ENCODE results near the gene GRIA2.

The GRIA2 gene

DNA sequence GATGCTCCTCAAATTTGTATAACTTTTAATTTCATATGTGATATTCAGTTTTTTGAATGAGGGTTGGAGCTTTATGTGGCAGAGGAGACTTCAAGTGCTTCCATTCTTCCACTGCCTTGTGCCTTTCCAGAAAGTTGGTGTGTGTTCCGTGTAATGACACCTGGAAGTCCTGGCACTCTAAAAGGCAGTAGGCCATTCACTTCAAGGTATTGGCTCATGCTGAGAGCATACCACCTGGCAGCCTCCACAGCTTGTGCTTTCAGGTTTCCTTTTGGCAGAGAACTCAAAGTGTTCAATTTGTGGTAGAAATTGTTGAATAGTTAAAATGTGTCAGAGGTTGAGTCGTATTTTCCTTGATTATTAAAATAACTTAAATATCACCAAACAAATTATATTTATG, 49.6 kb downstream of the GRIA2 start:
- DNase-seq = no peak

DNA sequence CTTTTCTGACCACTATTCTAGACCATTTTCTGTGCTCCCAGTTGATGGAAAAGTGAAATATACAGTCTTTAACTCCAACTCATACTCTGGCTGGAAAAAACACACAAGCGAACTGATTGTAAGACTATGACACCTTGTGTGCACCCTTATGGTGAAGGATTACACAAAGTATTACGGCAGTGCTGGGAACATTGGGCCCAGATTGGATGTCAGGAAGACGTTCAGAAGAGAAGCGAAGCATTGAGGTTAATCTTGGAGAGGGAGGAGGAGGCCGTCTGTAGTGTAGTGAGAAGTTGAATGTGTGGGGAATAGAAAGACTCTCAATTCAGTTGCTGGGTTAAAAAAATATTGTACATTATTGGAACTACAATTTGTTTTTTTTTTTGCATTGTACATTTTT, 50.0 kb downstream of the GRIA2 start:
- no peak for DNase-seq

DNA sequence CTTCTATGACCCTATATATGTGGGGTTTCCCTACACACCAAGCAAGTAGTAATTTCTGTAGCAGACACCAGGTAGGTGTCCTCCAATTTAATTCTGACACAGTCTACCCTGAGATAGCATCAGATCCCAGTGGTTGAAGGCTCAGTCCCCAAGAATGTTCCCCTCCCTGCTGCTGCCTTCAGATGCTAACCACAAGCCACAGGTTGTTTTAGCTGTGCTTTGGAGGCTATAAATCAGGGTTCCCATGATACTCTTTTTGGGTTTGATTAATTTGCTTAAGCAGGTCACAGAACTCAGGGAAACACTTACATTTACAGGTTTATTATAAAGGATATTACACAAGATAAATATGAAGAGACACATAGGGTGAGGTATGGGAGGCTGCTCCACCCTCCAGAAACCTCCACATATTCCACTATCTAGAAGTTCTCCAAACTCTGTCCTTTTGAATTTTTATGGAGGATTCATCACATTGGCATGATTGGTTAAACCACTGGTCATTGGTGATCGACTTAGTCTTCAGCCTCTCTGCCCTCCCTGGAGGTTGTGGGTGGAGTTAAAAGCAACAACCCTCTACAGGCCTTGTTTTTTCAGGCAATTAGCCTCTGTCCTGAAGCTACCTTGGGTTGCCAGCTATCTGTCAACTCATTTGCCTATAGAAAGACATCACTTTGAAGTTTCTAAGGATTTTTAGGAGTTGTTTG, 50.8 kb downstream of the GRIA2 start:
- DNase-seq = no peak

DNA sequence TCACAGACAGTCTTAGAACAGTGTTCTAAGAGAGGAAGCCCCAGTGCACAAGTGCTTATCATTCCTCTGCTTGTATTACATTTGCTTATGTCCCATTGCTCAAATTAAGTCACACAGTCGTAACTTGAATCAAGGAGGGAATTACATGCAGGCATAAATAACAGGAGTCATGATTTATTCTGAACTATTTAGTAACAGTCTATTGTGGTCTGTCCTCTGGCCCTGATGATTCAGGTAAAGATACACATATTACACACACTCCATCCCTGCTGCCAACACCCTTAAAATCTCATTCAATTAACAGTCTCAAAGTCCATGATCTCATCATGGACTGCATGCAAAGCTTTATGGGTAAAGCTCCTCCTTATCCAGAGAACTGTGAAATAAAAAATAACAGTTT, 60.1 kb downstream of the GRIA2 start:
- DNase-seq = no peak

DNA sequence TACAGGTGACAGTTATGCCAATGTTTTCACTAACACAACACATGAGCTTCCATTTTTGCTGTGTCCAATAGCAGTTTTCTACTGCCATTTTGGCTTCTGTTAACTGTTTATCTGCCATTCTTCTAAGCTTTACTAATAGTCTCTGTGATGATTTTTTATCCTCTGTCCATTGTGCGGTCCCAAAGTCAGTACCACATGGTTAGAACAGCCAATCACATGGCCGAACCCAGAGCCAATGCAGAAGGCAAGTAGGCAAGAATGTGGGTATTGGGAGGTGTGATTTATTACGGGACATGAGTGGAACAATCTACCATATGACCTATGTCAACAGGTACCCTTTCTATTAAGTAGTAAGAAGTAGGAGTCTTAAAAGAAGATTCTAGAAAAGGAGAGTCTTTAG, 61.5 kb downstream of the GRIA2 start:
- no peak for DNase-seq

DNA sequence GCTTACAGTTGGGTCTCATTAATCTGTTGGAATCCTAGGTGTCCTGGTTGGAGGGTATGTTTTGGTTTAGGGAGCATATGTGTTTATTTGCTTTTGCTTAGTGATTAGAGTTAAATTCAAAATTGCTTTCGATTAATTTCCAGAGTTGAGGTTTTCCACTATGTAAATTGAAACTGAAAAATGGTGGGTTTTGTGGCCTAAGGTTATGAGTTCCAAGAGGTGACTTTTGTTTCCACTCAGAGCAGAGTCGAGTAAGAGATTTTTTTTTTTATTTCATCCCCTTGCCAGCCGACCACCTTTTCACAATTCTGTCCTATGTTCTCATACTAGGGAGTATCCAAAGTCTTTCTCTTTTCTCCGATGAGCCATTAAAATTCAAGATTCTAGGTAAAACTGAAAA, 66.9 kb downstream of the GRIA2 start:
- no peak for DNase-seq

DNA sequence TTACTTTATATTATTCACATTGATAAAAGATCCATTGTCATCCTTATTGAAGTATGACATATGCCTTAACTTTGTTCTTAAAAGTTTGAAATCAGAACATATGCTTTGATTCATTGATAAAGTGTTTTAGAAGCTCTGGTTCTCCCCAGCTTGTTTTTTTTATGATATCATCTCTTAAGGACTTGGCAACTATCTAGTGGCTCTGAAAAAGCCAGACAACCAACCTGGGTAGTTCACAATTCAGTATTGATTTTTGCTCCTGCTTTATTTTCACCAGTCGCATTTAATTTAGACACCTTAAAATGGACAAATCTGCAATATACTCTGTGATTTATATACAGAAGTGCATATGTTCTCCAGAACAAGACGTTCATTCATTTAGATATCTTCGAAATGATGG, 70.1 kb downstream of the GRIA2 start:
- no peak for DNase-seq

DNA sequence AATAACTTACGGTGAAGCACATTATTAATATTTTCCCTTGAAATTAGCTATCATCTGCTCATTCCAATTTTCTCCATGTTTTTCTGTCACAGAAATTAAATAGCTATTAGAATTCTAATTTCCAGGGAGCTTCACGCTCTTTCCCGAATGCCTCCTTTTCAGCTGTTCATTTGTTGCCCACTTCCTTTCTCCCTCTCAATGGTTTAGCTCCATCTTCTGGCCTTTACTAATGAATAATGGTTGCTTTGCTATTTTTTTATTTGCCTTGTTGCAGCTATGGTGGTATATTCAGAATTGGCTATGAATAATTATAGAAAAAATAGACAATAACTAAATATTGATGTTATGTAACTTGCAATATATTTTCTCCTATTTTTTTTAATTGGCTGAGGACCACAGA, 70.5 kb downstream of the GRIA2 start:
- no peak for DNase-seq

DNA sequence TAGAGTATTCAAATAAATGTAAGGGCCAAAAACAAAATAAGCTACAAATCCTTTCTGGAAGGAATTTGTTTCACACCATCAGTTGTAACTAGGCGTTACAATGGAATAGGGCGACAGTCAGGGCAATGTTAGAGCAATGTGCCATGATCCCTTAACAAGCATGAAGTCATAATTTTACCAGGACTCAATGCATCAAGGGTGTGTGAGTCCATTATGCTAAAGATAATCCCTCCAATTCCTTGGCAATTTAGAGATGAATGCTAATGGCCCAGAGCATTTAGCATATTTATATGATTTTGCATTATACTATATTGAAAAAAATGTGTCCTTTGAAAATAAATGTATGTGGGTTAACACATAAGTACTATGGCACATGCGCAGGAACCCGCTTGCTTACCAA, 73.1 kb downstream of the GRIA2 start:
- DNase-seq = no peak

DNA sequence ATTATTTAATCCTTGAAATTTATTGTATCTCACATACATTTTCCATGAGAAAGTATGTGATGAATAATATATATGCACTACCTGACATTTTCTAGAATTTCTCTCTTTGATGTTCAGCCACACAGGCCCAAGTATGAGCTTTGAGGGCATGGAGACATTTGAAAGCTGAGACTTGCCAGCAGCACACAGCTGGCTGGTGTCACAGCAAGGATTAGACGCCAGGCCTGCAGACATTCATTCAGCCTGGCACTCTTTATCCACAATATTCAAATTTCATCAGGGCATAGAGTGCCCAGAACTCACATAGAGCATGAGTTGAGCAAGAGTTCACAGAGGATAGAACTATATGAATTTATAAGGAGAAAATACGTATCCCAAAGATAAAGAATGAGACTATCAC, 74.0 kb downstream of the GRIA2 start:
- no peak for DNase-seq

DNA sequence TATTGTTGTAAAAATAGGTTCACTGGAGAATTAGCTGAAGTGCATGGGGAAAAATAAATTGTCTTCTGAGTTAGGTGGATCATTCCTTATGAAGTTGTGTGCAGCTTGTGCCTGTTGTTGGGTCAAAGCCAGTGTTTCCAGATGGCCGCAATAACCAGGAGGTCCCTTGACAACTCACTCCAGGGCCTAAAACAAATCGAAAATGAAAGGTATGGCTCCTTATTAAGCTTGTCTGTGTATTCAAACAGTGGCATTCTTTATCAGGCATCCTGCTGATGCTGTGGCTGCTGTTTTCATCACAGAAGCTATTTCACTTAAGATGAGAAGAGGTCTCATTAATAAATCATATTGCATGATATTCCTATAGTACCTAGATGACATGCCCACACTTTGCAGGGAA, 80.2 kb downstream of the GRIA2 start:
- no peak for DNase-seq

DNA sequence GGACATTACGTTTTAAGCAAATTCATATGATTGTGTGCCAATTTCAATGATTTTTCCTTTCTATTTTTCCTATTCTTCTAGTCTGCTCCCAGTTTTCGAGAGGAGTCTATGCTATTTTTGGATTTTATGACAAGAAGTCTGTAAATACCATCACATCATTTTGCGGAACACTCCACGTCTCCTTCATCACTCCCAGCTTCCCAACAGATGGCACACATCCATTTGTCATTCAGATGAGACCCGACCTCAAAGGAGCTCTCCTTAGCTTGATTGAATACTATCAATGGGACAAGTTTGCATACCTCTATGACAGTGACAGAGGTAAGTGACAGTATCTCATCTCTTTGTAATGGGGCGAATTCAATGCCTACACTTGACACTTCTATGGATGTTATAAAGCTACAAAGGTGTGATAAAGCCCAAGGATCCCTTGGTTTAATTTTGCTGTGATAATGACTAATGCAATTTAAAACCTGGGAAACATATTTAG, 83.0 kb downstream of the GRIA2 start:
- no peak for DNase-seq

DNA sequence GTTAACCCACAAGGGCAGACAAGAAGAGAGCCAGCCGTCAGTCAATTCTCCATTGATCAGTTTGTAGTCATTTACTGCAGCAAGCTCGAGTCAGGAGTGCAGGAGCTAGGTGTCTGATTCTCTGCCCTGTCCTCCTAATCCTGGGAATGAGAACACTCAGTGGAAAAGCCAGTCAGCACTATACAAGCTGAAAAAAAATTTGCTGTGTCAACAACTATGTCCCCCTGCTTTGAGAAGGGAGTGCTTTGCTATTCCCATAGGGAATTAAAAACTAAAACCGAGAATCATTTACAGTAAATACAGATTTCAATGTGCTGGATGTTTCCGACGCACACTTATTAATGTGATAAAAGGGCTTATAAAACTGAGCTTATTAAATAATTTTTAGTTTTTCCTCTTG, 84.2 kb downstream of the GRIA2 start:
- DNase-seq = no peak

DNA sequence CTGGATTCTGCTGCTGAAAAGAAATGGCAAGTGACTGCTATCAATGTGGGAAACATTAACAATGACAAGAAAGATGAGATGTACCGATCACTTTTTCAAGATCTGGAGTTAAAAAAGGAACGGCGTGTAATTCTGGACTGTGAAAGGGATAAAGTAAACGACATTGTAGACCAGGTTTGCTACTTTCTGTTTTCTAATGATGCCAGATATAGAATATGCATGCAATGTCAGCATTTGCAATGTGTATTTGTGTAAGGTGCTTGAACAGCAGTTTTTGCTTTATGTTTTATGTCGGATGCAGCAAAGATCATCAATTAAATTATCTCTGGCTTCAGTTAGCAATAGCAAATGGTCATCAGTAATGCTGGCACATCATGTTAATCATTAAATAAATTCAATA, 92.2 kb downstream of the GRIA2 start:
- no peak for DNase-seq

DNA sequence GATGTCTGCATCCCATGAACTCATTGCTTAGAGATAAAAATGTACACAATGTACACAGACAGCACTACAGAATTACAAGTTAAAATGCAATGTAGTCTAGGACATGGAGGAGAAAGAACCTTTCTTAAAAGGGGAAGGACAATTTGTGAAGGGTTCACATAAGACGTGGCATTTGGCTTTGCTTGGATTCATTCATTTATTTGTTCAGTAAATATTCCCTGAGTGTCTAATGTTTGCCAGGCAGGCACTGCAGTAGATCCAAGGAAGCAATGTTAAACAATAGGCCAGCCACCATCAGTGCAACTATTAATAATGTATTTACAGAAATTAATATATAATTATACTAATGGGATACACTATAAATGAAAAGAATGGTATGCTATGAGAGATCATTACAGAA, 94.4 kb downstream of the GRIA2 start:
- DNase-seq = no peak

DNA sequence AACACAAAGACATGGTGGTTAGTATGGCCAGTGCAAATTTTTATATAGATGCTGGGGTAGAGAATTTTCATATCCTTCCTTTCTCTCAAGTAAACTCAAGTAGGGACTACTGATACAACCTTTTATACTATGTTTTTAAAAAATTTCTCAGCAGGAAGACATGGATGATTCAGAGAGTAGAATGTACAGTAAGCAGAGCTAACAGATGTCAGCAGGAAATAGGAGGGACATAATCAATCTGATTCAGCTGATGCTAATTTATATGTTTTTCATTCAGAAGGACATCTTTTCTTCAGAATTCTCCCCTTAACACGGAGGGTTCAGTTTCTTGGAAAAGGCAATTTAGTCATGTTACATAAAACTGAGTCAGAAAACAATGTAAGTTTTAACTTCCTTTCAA, 95.4 kb downstream of the GRIA2 start:
- no peak for DNase-seq

DNA sequence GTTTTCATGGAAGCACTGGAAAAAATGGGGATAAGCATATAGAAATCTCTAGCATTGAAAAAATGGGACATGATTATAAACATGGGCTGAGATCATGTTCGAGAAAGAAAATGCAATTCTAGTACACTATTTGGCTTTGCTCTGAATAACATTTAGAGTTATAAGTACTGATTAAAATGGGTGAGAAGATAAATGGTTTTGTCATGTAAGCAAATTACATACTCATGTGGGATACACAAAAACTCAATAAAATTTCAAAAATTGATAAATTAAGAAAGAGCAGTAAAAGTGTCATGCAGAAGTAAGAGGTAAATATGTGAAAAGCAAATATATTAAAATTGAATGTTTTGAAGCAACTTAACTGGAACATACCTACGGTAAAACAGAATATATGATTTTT, 99.6 kb downstream of the GRIA2 start:
- DNase-seq = no peak

DNA sequence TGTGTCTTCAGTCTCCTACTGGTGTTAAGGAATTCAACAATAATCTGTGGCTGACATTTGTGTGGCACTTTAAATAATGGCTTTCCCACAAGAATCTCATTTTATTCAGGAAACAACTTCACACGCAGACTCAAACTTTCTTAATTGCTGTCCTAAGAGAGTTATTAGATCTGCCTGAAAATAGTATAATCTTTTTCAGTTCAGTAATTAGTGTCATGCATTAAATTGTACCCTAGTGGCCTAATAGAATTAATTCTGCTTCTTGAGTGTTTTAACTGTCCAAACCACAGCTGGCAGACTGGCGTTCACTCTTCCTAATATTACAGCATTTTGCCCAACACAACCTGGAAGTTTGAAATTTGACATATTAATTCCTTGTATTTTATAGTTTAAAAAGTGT, 107.1 kb downstream of the GRIA2 start:
- no peak for DNase-seq

DNA sequence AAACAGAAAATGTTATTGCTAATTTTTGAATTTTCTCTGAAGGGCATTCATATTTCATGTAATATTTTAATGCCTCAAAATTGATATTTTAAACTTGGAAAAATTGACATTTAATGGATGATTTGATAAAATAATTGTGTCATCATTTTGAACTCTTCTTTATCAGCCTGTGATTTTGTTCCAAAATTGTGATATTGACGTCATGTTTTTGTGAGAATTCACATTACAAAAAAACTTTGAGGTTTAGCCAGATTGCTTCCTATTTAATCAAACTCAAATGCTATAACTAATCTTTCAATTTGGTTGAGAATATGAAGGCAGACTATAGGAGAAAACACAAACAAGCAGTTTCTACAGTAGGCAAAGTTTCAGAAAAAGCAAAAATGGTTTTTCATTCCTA, 137.4 kb downstream of the GRIA2 start:
- no peak for DNase-seq

DNA sequence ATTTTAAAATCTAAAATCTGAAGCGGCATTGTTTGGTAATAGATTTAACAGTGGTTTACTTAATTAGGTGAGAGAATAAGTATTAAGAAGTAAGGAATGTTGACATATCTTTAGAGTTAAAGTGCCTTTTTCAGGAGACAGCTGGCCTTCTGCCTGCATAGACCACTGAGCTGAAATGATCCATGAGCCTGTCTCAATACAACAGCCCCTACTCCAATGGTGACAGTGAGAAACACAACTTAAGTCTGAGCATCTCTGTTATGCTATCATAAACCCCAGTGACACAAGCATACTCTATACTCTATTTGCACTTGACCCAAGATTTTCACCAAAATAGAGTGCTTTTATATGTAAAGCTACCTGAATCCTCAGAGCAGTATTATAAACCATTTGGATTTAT, 137.9 kb downstream of the GRIA2 start:
- no peak for DNase-seq

DNA sequence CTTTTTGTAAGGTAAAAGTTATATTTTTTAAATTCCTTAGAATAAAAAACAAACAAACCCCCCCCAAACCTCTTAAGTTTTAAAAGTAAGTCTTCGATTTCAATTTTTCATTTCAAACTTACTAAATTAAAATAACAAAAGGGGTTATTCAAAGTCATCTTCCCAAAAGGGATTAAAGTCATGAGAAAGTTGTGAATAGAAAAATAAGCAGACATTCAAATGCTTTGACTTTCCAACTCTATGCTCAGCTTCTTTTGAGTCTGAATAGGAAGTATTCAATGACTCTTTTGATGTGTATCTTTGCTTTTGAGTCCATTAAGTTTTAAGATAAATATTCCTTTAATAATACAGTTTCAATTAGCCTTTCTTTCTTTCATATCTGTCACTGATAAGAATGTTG, 138.3 kb downstream of the GRIA2 start:
- no peak for DNase-seq

DNA sequence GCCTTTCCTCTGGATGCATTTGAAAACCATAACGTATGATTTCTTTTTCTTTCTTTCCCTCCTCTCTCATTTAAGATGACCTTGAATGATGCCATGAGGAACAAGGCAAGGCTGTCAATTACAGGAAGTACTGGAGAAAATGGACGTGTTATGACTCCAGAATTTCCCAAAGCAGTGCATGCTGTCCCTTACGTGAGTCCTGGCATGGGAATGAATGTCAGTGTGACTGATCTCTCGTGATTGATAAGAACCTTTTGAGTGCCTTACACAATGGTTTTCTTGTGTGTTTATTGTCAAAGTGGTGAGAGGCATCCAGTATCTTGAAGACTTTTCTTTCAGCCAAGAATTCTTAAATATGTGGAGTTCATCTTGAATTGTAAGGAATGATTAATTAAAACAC, 142.8 kb downstream of the GRIA2 start:
- no peak for DNase-seq

DNA sequence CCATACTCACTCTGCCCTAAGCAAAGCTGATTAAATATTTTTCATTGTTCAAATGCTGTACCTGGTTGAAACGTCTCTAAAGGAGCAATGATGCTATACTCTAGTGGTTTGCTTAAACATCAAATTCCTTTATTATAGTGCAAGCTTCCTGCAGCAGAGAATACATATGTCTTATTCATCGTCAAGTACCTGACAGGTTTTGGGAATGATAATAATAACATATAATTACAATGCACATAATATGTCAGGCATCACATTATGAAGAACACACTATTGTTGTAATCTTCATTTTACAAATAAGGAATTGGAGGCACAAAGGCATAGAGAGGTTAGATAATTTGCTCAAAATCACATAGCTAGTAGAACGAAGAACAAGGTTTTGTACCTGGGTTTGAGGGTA, 151.6 kb downstream of the GRIA2 start:
- no peak for DNase-seq

DNA sequence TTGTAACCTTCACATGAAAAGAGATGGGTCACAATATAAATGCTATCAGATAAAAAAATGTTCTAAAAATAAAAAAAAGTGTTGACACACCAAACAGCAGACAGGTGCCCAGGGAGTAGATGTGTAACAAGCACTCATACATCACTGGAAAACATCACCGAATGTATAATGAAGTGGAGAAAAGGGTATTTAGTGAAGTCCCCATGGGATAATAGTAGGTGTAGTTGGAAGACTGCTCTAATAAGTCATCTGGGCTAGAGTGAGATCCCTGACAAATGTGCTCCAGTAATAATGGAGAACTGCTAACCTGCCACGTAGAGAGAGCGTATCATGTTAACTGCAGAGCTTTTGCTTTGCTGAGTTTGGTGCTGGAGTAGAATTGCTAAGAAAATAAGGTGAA, 152.0 kb downstream of the GRIA2 start:
- DNase-seq = no peak

DNA sequence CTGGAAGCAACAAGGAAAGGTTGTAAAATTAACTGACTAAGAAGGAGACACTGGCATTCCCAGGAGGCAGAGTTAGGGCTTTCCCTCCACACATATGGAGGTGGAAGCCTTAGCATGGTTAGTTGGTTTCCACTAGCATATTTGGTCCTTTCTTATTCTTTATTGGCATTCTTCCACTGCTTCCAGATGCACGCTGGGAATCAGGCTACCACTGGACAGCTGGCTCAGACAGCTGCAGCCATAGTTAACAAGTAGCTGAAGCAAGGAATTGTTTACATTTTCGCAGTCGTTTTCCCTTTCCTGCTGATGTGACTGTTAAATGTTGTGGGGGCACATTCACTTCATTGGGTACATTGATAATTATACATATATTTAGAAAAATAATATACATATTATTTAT, 169.2 kb downstream of the GRIA2 start:
- DNase-seq = no peak

DNA sequence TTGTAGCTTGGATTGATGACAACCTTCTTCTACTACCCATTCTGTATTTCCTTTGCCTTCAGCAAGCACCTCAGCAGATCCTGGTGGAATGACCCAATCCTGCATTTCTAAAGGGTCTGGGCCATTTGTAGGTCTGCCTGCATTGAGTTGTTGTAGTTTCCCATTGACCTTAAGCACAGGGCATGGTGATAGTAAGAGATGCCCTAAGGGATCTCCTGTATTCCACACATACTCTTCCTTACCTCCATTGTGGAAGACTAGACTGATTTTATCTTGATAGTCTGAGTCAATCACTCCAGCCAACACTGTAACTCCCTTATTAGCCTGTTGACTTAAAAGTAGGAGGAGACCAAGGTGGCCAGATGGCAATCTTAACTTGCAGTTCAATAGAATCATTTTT, 184.5 kb downstream of the GRIA2 start:
- no peak for DNase-seq

All from CD4-positive, alpha-beta T cell treated with Interleukin-4 for 4 hours (primary cell).